HUES6 (cell line): ENCODE results near the gene UBAC1.
"Not testable (repeated sequence)": the region's sequence is repeated elsewhere in the genome, so short reads cannot be mapped to it uniquely, and the experiment has no call there.

ENCODE experiments used
- H3K27ac ChIP-seq: 2 replicates; pipeline ENCODE4 v1.7.0; 2013; ENCODE audit warnings: low read depth, mild to moderate bottlenecking, low read length, inconsistent platforms
- H3K27me3 ChIP-seq: 2 replicates; pipeline ENCODE4 v1.6.1; 2013; ENCODE audit warnings: low read length; ENCODE audit not compliant: control insufficient read depth, insufficient read depth
- H3K36me3 ChIP-seq: 2 replicates; pipeline ENCODE4 v1.6.1; 2013; ENCODE audit warnings: low read length; ENCODE audit not compliant: control insufficient read depth, insufficient read depth
- H3K4me1 ChIP-seq: 2 replicates; pipeline ENCODE4 v1.6.1; 2013; ENCODE audit warnings: low read length; ENCODE audit not compliant: control insufficient read depth, insufficient read depth
- H3K4me3 ChIP-seq: 2 replicates; pipeline ENCODE4 v1.5.1; 2013; ENCODE audit warnings: low read depth, low read length
- H3K9ac ChIP-seq: one replicate; pipeline ENCODE4 v1.6.1; 2013; ENCODE audit warnings: mild to moderate bottlenecking, low read length
- H3K9me3 ChIP-seq: 2 replicates; pipeline ENCODE4 v1.6.1; 2013; ENCODE audit warnings: low read depth, low read length; ENCODE audit not compliant: control insufficient read depth, insufficient read depth

Gene UBAC1

DNA sequence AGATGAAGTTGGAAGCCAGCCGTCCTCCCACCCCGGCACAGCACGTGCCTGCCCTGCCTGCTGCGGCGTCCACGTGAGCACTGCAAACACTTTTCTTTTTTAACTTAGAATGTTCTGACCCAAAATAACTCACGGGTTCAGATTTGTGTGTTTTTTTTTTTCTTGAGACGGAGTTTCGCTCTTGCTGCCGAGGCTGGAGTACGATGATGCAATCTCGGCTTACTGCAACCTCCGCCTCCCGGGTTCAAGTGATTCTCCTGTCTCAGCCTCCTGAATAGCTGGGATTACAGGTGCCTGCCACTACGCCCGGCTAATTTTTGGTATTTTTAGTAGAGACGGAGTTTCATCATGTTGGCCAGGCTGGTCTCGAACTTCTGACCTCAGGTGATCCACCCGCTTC lies 14.1 kb downstream of the UBAC1 start:
- not testable (repeated sequence) for H3K27me3 ChIP-seq, H3K27ac ChIP-seq, H3K9ac ChIP-seq, H3K4me3 ChIP-seq, H3K4me1 ChIP-seq, H3K9me3 ChIP-seq
- H3K36me3 ChIP-seq, result peaks cover 75% of the 10 kb centered on the region

- Histone ChIP-seq H3K4me1 (no peaks in the 10 kb centered on the region), H3K27ac (no peak overlapping the region), H3K9me3 (no peaks in the 10 kb centered on the region), H3K36me3 (peaks cover 78% of the 10 kb centered on the region), H3K9ac (no peak overlapping the region), H3K4me3 (no peak overlapping the region), H3K27me3 (no peaks in the 10 kb centered on the region)
These were observed 14.7 kb downstream of the UBAC1 start for GRCh38 chr9:135946392-135946994.

GRCh38 chr9:135945969-135946368 lies 15.2 kb downstream of the UBAC1 start:
- Histone ChIP-seq H3K27ac (no peak overlapping the region), H3K4me3 (no peak overlapping the region), H3K9ac (no peak overlapping the region), H3K4me1 (no peaks in the 10 kb centered on the region), H3K36me3 (peaks cover 78% of the 10 kb centered on the region), H3K27me3 (no peaks in the 10 kb centered on the region), H3K9me3 (no peaks in the 10 kb centered on the region)

- Histone ChIP-seq H3K36me3 (peaks cover 75% of the 10 kb centered on the region), H3K9ac (no peak overlapping the region), H3K9me3 (no peaks in the 10 kb centered on the region), H3K4me1 (no peaks in the 10 kb centered on the region), H3K27me3 (no peaks in the 10 kb centered on the region), H3K4me3 (no peak overlapping the region), H3K27ac (no peak overlapping the region)
These were observed 16.5 kb downstream of the UBAC1 start for GRCh38 chr9:135944444-135945252.

GRCh38 chr9:135943604-135944003 lies 17.6 kb downstream of the UBAC1 start:
- H3K36me3 ChIP-seq, result peaks cover 75% of the 10 kb centered on the region
- not testable (repeated sequence) for H3K4me1 ChIP-seq, H3K27me3 ChIP-seq

GRCh38 chr9:135941288-135941995 lies 19.7 kb downstream of the UBAC1 start:
- Histone ChIP-seq H3K4me3 (no peak overlapping the region), H3K36me3 (peaks cover 78% of the 10 kb centered on the region), H3K4me1 (no peaks in the 10 kb centered on the region), H3K9me3 (peaks cover 5% of the 10 kb centered on the region), H3K27ac (no peak overlapping the region), H3K27me3 (no peaks in the 10 kb centered on the region), H3K9ac (no peak overlapping the region)

More at GRCh38 chr9:135943604-135944003, 17.6 kb downstream of the UBAC1 start:
- H3K27ac ChIP-seq, H3K9ac ChIP-seq, H3K4me3 ChIP-seq, H3K9me3 ChIP-seq: not testable (repeated sequence)

- H3K4me1 ChIP-seq, result no peaks in the 10 kb centered on the region
- no peak overlapping the region for H3K9ac ChIP-seq
- H3K27me3 ChIP-seq, result no peaks in the 10 kb centered on the region
- H3K36me3 ChIP-seq, result peaks cover 75% of the 10 kb centered on the region
- peaks cover 5% of the 10 kb centered on the region for H3K9me3 ChIP-seq
- H3K4me3 ChIP-seq, result no peak overlapping the region
- H3K27ac ChIP-seq, result no peak overlapping the region
These were observed 21.6 kb downstream of the UBAC1 start for GRCh38 chr9:135939351-135940265.

DNA sequence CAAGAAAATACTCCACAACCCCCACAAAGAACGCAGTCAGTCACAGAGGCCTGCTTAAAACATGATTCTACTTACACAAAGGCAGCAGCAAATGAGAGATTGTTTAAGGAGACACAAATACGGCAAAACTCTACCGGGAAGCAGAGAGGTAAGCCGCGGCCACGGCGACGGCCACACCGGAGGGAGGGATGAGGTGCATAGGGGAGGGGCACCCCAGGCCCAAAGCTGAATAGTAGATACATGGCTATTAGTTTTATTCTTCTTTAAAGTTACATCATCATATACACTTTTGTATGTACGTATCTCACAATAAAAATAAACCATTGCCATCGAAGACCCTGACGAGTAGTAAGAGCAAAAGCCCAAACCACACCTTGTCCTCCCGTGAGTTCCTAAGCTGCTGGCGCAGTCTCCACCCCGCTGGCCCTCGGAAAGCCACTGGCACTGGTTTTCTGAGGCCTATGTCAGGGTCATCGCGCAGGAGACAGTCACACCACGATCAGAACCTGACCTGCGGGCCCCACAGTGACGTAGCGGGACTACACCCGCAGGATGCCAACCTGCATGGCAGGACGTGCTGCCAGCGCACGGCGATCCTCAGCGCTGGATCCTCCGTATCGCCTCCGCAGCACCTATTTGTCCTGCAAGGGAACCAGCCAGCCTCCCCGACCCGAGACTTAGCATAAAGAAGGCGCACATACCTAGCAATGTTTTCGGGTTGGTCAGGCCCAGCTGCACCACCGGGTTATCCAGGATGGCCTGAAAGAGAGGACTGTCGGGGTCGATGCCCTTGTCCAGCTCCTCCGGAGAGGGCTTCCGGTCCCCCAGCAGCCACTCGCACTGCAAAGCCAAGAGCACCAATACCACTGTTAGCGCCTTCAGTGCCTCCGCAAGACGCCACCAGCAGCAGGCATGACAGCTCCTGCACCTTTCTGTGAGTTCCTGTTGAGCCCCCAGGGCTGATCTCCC lies 23.4 kb downstream of the UBAC1 start:
- no peaks in the 10 kb centered on the region for H3K27me3 ChIP-seq
- H3K4me3 ChIP-seq, result no peak overlapping the region
- no peaks in the 10 kb centered on the region for H3K4me1 ChIP-seq
- no peak overlapping the region for H3K27ac ChIP-seq
- peaks cover 70% of the 10 kb centered on the region for H3K36me3 ChIP-seq
- H3K9ac ChIP-seq, result no peak overlapping the region
- peaks cover 5% of the 10 kb centered on the region for H3K9me3 ChIP-seq

DNA sequence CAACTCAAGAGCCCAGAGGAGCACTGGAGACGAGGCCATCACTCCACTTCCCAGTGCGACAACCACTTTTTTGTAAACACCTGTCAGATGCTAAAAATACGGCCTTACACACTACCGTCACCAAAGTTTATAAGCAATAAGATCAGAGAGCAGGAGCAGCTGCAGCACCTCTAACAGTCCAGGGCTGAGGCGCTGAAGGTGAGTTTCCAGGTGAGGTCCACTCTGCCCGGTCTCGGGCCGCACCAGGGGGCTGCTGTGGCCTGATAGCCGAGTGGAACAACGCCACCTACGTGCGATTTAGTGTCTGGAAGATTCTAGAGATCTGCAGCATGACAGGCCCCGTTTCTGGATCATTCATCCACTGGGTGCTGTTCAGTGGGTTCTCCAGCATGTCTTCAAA lies 28.1 kb downstream of the UBAC1 start:
- H3K27ac ChIP-seq, result no peak overlapping the region
- H3K4me1 ChIP-seq, result no peaks in the 10 kb centered on the region
- peaks cover 61% of the 10 kb centered on the region for H3K36me3 ChIP-seq

GRCh38 chr9:135932656-135933055 lies 28.5 kb downstream of the UBAC1 start:
- H3K27ac ChIP-seq, result no peak overlapping the region
- no peaks in the 10 kb centered on the region for H3K4me1 ChIP-seq
- H3K4me3 ChIP-seq, result no peak overlapping the region
- peaks cover 5% of the 10 kb centered on the region for H3K9me3 ChIP-seq
- no peak overlapping the region for H3K9ac ChIP-seq
- no peaks in the 10 kb centered on the region for H3K27me3 ChIP-seq
- H3K36me3 ChIP-seq, result peaks cover 56% of the 10 kb centered on the region

More for the DNA sequence above, 28.1 kb downstream of the UBAC1 start:
- Histone ChIP-seq H3K9me3 (peaks cover 5% of the 10 kb centered on the region), H3K9ac (no peak overlapping the region), H3K4me3 (no peak overlapping the region), H3K27me3 (no peaks in the 10 kb centered on the region)
